ENCODE measurements around the gene C19orf67. TPM values are rescaled to one million over a fixed set of nuclear protein-coding genes. Genes with fewer than 3 reads are reported as not detected.

The C19orf67 gene
- total and polyA plus RNA-seq, 2 of the 13 experiments (the other 11 are each of a cell fraction or from before 2014, with no cell fraction given) = 0.11 to 0.32 TPM

GRCh38 chr19:14073261-14073924 lies 12.2 kb downstream of the C19orf67 start (continued):
- TF ChIP-seq TFDP1 (CRISPR knock-in tag; IDR thresholded peaks at IDR 0.05; ENCODE audit: borderline replicate concordance) = peak; percentile 48; the same call in 1 of the 2 replicates
- peak; percentile 27; the same call in 1 of the 2 replicates for TF ChIP-seq UBTF (CRISPR knock-in tag; IDR thresholded peaks at IDR 0.05)
- peak; percentile 36 for TF ChIP-seq ASH2L (IDR thresholded peaks at IDR 0.05; ENCODE audit: insufficient read length, low read depth, low read length)
- 0 out of 2 replicates have a peak, but pooled peaks have one; percentile 28 for TF ChIP-seq ZNF546 (CRISPR knock-in tag; conservative IDR thresholded peaks at IDR 0.05)
- TF ChIP-seq ARID4A (CRISPR knock-in tag; IDR thresholded peaks at IDR 0.05; ENCODE audit: borderline replicate concordance) = 0 out of 2 replicates have a peak, but pooled peaks have one; percentile 0
- TF ChIP-seq ZNF414 (CRISPR knock-in tag; IDR thresholded peaks at IDR 0.05) = no peak
- TF ChIP-seq ZBTB33 (CRISPR knock-in tag; IDR thresholded peaks at IDR 0.05) = no peak
- peak; percentile 90; the same call in 1 of the 2 replicates for TF ChIP-seq NAIF1 (CRISPR knock-in tag; IDR thresholded peaks at IDR 0.05; ENCODE audit: borderline replicate concordance)
- no peak for TF ChIP-seq KMT2A (CRISPR knock-in tag; IDR thresholded peaks at IDR 0.05)
- TF ChIP-seq ZBTB10 (CRISPR knock-in tag; IDR thresholded peaks at IDR 0.05; ENCODE audit: borderline replicate concordance) = 0 out of 2 replicates have a peak, but pooled peaks have one; percentile 14
- TF ChIP-seq GFI1 (CRISPR knock-in tag; IDR thresholded peaks at IDR 0.05; ENCODE audit: borderline replicate concordance) = no peak; the same call in 1 of the 2 replicates
- no peak for TF ChIP-seq MIER2 (CRISPR knock-in tag; IDR thresholded peaks at IDR 0.05)
- TF ChIP-seq MED1 (CRISPR knock-in tag; IDR thresholded peaks at IDR 0.05) = 0 out of 2 replicates have a peak, but pooled peaks have one; percentile 5
- TF ChIP-seq ZFP36L1 (CRISPR knock-in tag; IDR thresholded peaks at IDR 0.05) = no peak
